BE2C (cell line): ENCODE data around the gene SREBF2.

Experiments used
- DNase-seq: peaks from one replicate; pipeline ENCODE4 v3.0.0-alpha.2; 2020
- H3K27me3 ChIP-seq: fragments of 250-450 bp; sonication (Bioruptor Pico); 2 replicates; pipeline ENCODE4 v1.5.1; 2020; ENCODE audit warnings: mild to moderate bottlenecking
- H3K36me3 ChIP-seq: fragments of 250-450 bp; sonication (Bioruptor Pico); 2 replicates; pipeline ENCODE4 v1.5.1; 2020; ENCODE audit warnings: mild to moderate bottlenecking
- H3K4me1 ChIP-seq: fragments of 250-450 bp; sonication (Bioruptor Pico); 2 replicates; pipeline ENCODE4 v1.5.1; 2020
- H3K4me3 ChIP-seq: 2 replicates; pipeline ENCODE4 v1.5.1; 2011; ENCODE audit warnings: low read depth, low read length
- H3K9me3 ChIP-seq: fragments of 250-450 bp; sonication (Bioruptor Pico); 2 replicates; pipeline ENCODE4 v1.5.1; 2020
- TF ChIP-seq, protein P1 (sequence below): IDR thresholded peaks from 2 replicates; pipeline ENCODE4 v1.5.1; 2012; ENCODE audit warnings: mild to moderate bottlenecking, low read depth, low read length

Gene SREBF2

DNA sequence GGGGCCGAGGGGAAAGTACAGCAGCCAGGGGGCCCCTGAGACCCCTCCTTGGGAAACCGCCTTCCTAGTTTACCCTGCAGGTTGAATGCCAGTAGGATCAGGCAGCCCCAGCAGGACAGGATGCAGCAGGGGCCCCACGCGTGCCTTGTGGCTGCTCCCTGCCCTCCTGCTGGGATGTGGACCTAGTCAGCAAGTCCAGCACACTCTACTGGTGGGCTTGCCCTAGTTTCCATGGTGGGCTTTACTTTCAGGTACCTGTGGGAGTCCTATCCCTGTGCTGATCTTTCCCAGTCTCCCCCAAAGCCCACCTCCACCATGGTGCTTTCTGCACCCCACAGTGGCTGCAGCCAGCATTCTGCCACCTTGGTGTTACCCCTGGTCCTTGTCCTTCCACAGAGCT lies 59.8 kb downstream of the SREBF2 start:
- no peaks in the 10 kb centered on the region for H3K4me1 ChIP-seq

DNA sequence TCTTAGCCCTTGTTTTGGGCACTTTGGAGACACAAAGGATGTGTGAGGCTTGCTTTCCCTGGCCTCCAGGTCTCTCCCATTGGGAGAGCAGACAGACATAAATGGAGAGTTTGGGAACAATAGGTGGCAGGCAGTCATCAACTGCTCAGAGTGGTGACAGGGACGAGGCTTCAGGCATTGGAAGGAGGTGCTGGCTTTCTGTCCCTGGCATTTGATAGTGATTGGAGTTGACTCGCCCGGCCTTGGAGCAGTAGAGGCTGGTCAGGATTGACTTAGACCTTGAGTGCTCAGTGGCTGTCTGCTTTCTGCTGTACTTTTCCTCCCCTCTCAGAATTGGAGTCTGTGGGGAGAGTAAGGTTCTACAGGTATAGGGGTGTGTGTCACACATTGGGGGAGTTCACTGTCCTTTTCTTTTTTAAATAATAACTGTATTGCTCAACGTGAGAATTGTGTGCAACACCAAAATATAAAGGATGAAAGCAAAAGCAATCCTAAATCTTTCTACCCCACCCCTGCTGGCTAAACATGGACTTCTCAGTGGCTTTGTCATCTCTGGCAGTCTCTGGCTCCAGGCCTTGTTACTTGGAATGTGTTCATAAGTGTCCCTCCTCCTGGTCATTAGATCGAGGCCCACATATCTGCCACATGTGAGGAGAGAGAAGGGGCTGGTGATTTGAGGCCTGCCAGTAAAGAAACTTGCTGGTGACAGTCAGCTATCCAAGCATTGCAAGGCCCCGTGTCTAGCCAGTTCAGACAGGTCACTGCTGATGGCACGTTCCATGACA lies 60.9 kb downstream of the SREBF2 start:
- DNase-seq = no peak
- Histone ChIP-seq H3K4me3 (no peak overlapping the region), H3K4me1 (no peaks in the 10 kb centered on the region), H3K27me3 (no peaks in the 10 kb centered on the region), H3K9me3 (no peaks in the 10 kb centered on the region), H3K36me3 (peaks cover 92% of the 10 kb centered on the region)
- TF ChIP-seq, protein P1, sequence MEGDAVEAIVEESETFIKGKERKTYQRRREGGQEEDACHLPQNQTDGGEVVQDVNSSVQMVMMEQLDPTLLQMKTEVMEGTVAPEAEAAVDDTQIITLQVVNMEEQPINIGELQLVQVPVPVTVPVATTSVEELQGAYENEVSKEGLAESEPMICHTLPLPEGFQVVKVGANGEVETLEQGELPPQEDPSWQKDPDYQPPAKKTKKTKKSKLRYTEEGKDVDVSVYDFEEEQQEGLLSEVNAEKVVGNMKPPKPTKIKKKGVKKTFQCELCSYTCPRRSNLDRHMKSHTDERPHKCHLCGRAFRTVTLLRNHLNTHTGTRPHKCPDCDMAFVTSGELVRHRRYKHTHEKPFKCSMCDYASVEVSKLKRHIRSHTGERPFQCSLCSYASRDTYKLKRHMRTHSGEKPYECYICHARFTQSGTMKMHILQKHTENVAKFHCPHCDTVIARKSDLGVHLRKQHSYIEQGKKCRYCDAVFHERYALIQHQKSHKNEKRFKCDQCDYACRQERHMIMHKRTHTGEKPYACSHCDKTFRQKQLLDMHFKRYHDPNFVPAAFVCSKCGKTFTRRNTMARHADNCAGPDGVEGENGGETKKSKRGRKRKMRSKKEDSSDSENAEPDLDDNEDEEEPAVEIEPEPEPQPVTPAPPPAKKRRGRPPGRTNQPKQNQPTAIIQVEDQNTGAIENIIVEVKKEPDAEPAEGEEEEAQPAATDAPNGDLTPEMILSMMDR = no peak

More for the DNA sequence above, 59.8 kb downstream of the SREBF2 start:
- H3K36me3 ChIP-seq = peaks cover 93% of the 10 kb centered on the region
- no peak for DNase-seq
- no peaks in the 10 kb centered on the region for H3K9me3 ChIP-seq
- TF ChIP-seq, protein P1 = no peak
- H3K27me3 ChIP-seq = no peaks in the 10 kb centered on the region
- H3K4me3 ChIP-seq = no peak overlapping the region

DNA sequence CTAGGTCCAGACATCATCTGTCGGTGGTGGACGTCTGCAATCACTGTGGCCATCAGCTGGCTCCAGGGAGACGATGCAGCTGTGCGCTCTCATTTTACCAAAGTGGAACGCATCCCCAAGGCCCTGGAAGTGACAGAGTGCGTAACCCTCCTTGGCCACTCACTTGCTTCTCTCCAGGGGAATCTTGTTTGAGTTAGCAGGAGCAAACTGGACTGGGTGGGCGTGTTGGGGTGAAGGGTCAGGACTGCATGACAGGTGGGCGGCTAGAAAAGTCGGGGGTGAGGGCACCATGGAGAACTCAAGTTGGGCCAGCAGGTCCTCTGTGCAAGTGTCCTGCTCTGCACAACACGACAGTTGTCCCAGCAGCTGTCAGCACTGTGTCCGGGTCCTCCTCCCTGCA lies 65.7 kb downstream of the SREBF2 start:
- no peaks in the 10 kb centered on the region for H3K27me3 ChIP-seq
- no peaks in the 10 kb centered on the region for H3K4me1 ChIP-seq
- H3K9me3 ChIP-seq = no peaks in the 10 kb centered on the region
- no peak for DNase-seq
- H3K36me3 ChIP-seq = peaks cover 90% of the 10 kb centered on the region
- no peak overlapping the region for H3K4me3 ChIP-seq
- TF ChIP-seq, protein P1 = no peak

DNA sequence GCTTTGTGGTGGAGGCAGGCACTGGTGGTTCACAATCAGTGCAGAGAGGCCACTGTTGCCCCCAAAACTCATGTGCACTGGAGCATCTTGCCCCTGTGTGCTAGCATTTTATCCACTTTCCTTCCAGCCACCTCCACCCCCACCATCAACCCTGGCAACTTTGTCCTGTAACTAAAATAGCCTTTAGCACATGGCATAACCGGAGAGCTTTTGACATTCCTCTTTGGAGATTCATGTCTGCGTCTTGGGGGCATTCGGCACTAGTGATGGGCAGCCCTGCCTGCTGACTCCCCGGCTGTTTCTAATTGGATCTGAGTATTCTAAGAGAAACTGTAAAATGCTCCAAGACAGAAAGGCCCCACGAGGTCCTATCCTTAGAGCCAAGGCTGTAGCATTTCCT lies 66.2 kb downstream of the SREBF2 start:
- Histone ChIP-seq H3K27me3 (no peaks in the 10 kb centered on the region), H3K4me1 (no peaks in the 10 kb centered on the region), H3K9me3 (no peaks in the 10 kb centered on the region), H3K4me3 (no peak overlapping the region), H3K36me3 (peaks cover 90% of the 10 kb centered on the region)
- TF ChIP-seq, protein P1 = no peak
- DNase-seq = no peak

DNA sequence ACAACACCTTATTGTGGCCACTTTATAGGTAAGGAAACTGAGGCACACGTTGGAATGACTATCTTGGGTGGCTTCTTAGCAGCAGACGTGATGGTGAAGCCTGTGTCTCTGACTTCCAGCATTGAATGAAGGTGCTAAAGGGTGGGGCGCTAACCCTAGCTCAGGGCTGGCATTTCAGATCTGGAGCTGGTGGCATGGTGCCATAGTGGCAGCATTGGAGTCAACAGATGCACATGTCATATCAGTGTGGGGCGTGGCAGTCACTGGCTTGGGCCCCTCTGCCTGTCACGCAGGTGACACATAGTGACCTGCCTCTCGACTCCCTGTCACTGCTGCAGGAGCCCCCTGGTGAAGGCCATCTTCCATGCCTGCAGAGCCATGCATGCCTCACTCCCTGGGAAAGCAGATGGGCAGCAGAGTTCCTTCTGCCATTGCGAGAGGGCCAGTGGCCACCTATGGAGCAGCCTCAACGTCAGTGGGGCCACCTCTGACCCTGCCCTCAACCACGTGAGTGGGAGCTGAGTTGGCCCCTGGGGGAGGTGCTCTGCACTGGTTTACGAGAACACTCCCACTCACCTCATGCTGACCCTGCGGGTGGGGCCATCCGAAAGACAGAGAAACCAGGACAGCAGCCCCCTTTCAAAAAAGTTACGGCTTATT lies 67.2 kb downstream of the SREBF2 start:
- H3K4me3 ChIP-seq = no peak overlapping the region
- no peaks in the 10 kb centered on the region for H3K4me1 ChIP-seq
- TF ChIP-seq, protein P1 = no peak
- peaks cover 90% of the 10 kb centered on the region for H3K36me3 ChIP-seq
- no peaks in the 10 kb centered on the region for H3K9me3 ChIP-seq
- H3K27me3 ChIP-seq = no peaks in the 10 kb centered on the region
- DNase-seq = no peak

DNA sequence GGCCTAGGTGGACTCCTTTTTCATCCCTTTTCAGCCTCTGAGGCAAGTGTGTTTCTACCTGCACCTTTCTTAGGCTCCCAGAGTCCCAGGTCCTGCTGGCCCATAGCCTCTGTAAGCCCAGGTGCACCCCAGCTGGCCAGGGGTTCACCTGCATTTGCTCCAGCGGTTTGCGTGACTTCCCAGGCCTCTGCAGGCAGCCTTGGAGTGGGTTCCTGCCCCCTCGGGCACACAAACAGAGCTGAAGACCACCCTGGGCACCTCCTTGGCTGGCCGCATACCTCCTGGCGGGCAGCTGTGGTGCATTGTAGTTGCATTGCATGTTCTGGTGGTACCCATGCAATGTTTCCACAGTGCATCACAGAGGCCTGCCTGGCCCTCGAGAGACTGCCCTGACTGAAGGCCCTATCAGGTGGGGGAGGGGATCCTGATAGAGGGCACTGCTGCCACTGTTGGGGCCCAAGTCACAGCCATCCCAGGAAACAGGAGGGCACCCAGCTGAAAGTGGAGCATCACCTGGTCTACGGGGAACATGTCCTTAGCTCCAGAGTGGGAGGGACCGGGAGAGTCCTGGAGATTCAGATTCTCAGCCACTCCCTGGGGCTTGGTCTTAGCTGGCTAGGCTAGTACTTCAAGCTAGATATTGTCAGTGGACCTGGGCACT lies 67.9 kb downstream of the SREBF2 start:
- Histone ChIP-seq H3K27me3 (no peaks in the 10 kb centered on the region), H3K4me3 (no peak overlapping the region), H3K36me3 (peaks cover 87% of the 10 kb centered on the region), H3K4me1 (no peaks in the 10 kb centered on the region), H3K9me3 (no peaks in the 10 kb centered on the region)
- no peak for DNase-seq
- TF ChIP-seq, protein P1 = no peak
